K562 (cell line): Measurements from ENCODE around the gene PRDM10. TPM values are rescaled to one million over a fixed set of nuclear protein-coding genes. Genes with fewer than 3 reads are reported as not detected.

ENCODE experiments used
- ATAC-seq: fragments of 200-7000 bp; cut with Tn5 transposase; 3 replicates; pipeline ENCODE4 v1.9.1; 2020; ENCODE audit warnings: moderate library complexity
- BruUV-seq: library from RNA; stranded (reverse); fragments of 400-500 nt; replicated peaks from 2 replicates; lab custom pipeline; 2021; lab: Mats Ljungman, UMichigan
- CTCF ChIA-PET: fragments of 300-600 bp; formaldehyde crosslinking; extraction: SDS; loops from one replicate; lab custom pipeline; 2021; ENCODE audit warnings: low intra/inter-chr PET ratio; lab: Yijun Ruan, JAX
- POLR2A ChIA-PET: fragments of 300-600, 350-650 bp; sonication (Branson Sonifier 250); formaldehyde crosslinking; extraction: SDS; loops from one replicate; lab custom pipeline; 2021; ENCODE audit warnings: antibody characterized with exemption, inconsistent platforms; lab: Yijun Ruan, JAX
- DNase-seq, 4 experiments: peaks; one replicate each; pipeline versions ENCODE4 v3.0.0 to v3.0.0-alpha.2; 2011 to 2018; ENCODE audit warnings: low spot score in 3 of 4, mixed read lengths in 3 of 4; ENCODE audit errors: extremely low read depth in 1 of 4
- FAIRE-seq: peaks from 2 replicates; lab custom pipeline; 2011; peaks lifted over from hg19 to GRCh38; lab: Jason Lieb, UNC
- H2AFZ ChIP-seq: 2 replicates; pipeline ENCODE4 v1.6.0; 2011; ENCODE audit warnings: low read depth, low read length, control low read depth, inconsistent platforms
- H3K27ac ChIP-seq: fragments of 200-600 bp; 3 replicates; pipeline ENCODE4 v1.8.0; 2011; ENCODE audit warnings: low read depth, mild to moderate bottlenecking, control low read depth, inconsistent platforms, low read length, moderate library complexity, mixed read lengths; ENCODE audit errors: extremely low read depth
- H3K27me3 ChIP-seq, 2 experiments: fragments of 300-600 bp in 1 of 2; 2 replicates in 1 of 2; 3 replicates in 1 of 2; pipeline versions ENCODE4 v1.6.0 to v1.8.0; 2011; ENCODE audit warnings: inconsistent platforms in 2 of 2, low read length in 2 of 2, mild to moderate bottlenecking in 1 of 2, mixed read lengths in 1 of 2, moderate library complexity in 1 of 2; ENCODE audit not compliant: control insufficient read depth in 2 of 2, insufficient read depth in 2 of 2
- H3K36me3 ChIP-seq: fragments of 300-600 bp; 3 replicates; pipeline ENCODE4 v1.8.0; 2011; ENCODE audit warnings: mild to moderate bottlenecking, low read length, inconsistent platforms; ENCODE audit not compliant: control insufficient read depth, insufficient read depth
- H3K4me1 ChIP-seq, 2 experiments: fragments of 200-600 bp in 1 of 2; replicated peaks in 1 of 2; 2 replicates in 1 of 2; 3 replicates in 1 of 2; pipeline versions ENCODE4 v1.5.1 to v1.8.0; 2011; ENCODE audit warnings: inconsistent platforms in 2 of 2, low read length in 2 of 2, mild to moderate bottlenecking in 1 of 2, mixed read lengths in 1 of 2, moderate library complexity in 1 of 2; ENCODE audit not compliant: control insufficient read depth in 2 of 2, insufficient read depth in 2 of 2
- H3K4me2 ChIP-seq: 2 replicates; pipeline ENCODE4 v1.6.1; 2011; ENCODE audit warnings: low read length, control low read depth, inconsistent platforms, mixed read lengths; ENCODE audit not compliant: insufficient read depth
- H3K4me3 ChIP-seq: fragments of 200-600 bp; sonication (generic), shearing (Covaris generic); 2 replicates; pipeline ENCODE4 v1.5.1; 2016; ENCODE audit warnings: control low read depth, inconsistent platforms
- H3K79me2 ChIP-seq: fragments of 200-600 bp; 3 replicates; pipeline ENCODE4 v1.8.0; 2011; ENCODE audit warnings: low read length, inconsistent platforms; ENCODE audit not compliant: control insufficient read depth, insufficient read depth
- H3K9ac ChIP-seq, 2 experiments: 2 replicates each; pipeline versions ENCODE4 v1.6.0 to v1.6.1; 2011; ENCODE audit warnings: low read depth in 2 of 2, low read length in 2 of 2, control low read depth in 1 of 2, inconsistent platforms in 1 of 2, mild to moderate bottlenecking in 1 of 2, mixed read lengths in 1 of 2; ENCODE audit not compliant: insufficient read depth in 1 of 2
- H3K9me1 ChIP-seq: one replicate; pipeline ENCODE4 v1.6.0; 2011; ENCODE audit warnings: inconsistent platforms, mild to moderate bottlenecking, low read length, moderate library complexity; ENCODE audit not compliant: control insufficient read depth, insufficient read depth
- H3K9me3 ChIP-seq: replicated peaks from 2 replicates; pipeline ENCODE4 v1.5.1; 2011; ENCODE audit warnings: low read depth, low read length, inconsistent platforms; ENCODE audit not compliant: control insufficient read depth, insufficient read depth
- H4K20me1 ChIP-seq: replicated peaks from 2 replicates; pipeline ENCODE4 v1.6.1; 2011; ENCODE audit warnings: low read length, inconsistent platforms, mixed read lengths; ENCODE audit not compliant: control insufficient read depth, insufficient read depth
- CREB3 ChIP-seq: fragments of 450-650 bp; conservative IDR thresholded peaks from 2 replicates; pipeline ENCODE4 v1.6.1; 2016; ENCODE audit warnings: missing genetic modification characterization, low read depth, mild to moderate bottlenecking, missing compliant biosample characterization, moderate library complexity
- DPF2 ChIP-seq: fragments of 450-650 bp; IDR thresholded peaks from 2 replicates; pipeline ENCODE4 v1.6.1; 2016
- FIP1L1 ChIP-seq: fragments of 200-400 bp; formaldehyde crosslinking; IDR thresholded peaks from 2 replicates; pipeline ENCODE4 v1.6.1; 2018; ENCODE audit warnings: mild to moderate bottlenecking, low read depth, low read length; ENCODE audit not compliant: poor library complexity, severe bottlenecking
- GTF2E2 ChIP-seq: fragments of 200-800 bp; sonication (Bioruptor generic); IDR thresholded peaks from 2 replicates; pipeline ENCODE4 v1.6.1; 2016; ENCODE audit warnings: missing genetic modification characterization, missing compliant biosample characterization
- NCOA2 ChIP-seq, 2 experiments: fragments of 450-650 bp; IDR thresholded peaks; 2 replicates each; pipeline ENCODE4 v1.6.1; 2018; ENCODE audit warnings: mild to moderate bottlenecking in 2 of 2, moderate library complexity in 1 of 2; ENCODE audit not compliant: partially characterized antibody in 2 of 2
- NR2F6 ChIP-seq: fragments of 450-650 bp; formaldehyde crosslinking; IDR thresholded peaks from 2 replicates; pipeline ENCODE4 v1.4.0; 2020; ENCODE audit warnings: mild to moderate bottlenecking
- OTX1 ChIP-seq: fragments of 450-650 bp; formaldehyde crosslinking; IDR thresholded peaks from 2 replicates; pipeline ENCODE4 v1.4.0; 2022; ENCODE audit warnings: mild to moderate bottlenecking
- PCBP2 ChIP-seq: fragments of 200-400 bp; formaldehyde crosslinking; IDR thresholded peaks from 2 replicates; pipeline ENCODE4 v1.6.1; 2018; ENCODE audit warnings: low read length, low read depth, mild to moderate bottlenecking, moderate library complexity; ENCODE audit not compliant: poor library complexity, severe bottlenecking
- PREB ChIP-seq: sonication (generic); formaldehyde crosslinking; IDR thresholded peaks from 2 replicates; pipeline ENCODE4 v1.8.1; 2023; ENCODE audit warnings: mild to moderate bottlenecking, missing genetic modification reagents
- SLC30A9 ChIP-seq: fragments of 250-450 bp; sonication (Bioruptor Pico); IDR thresholded peaks from 2 replicates; pipeline ENCODE4 v1.8.0; 2022; ENCODE audit warnings: mild to moderate bottlenecking, moderate library complexity
- SRSF1 ChIP-seq: fragments of 200-400 bp; formaldehyde crosslinking; IDR thresholded peaks from 2 replicates; pipeline ENCODE4 v1.6.1; 2017; ENCODE audit warnings: mild to moderate bottlenecking, low read depth, low read length, moderate library complexity
- TBP ChIP-seq: optimal IDR thresholded peaks from 2 replicates; pipeline ENCODE3; 2011; ENCODE audit warnings: low read depth, low read length, improper control_type of control experiment
- ZNF134 ChIP-seq: fragments of 250-450 bp; sonication (Bioruptor Pico); conservative IDR thresholded peaks from 2 replicates; pipeline ENCODE4 v1.4.0; 2020
- WGBS: fragments of 100-300 bp; shearing (Covaris generic); methylation state at CpG from one replicate; pipeline ENCODE4 v1.1.6; 2016; ENCODE audit warnings: low coverage, mixed read lengths; ENCODE audit not compliant: insufficient coverage; ENCODE audit errors: missing lambda C conversion rate; 5-methylcytosine and 5-hydroxymethylcytosine counted together
- in situ Hi-C: fragments of 300-500 bp; cut with MboI; formaldehyde crosslinking; loops from 4 replicates; pipeline ENCODE4 v1.15.0; 2018; ENCODE audit warnings: inconsistent platforms, mixed read lengths
- intact Hi-C: fragments of 100-400 bp; cut with micrococcal nuclease; formaldehyde crosslinking; loops from 2 replicates; pipeline ENCODE4 v1.14.2; 2022
- polyA plus RNA-seq, 8 experiments: library from polyadenylated mRNA; depleted of rRNA in 4 of 8; stranded (reverse) in 5 of 8; unstranded in 3 of 8; fragments of >200 nt; fragmentation: Nextera tagmentation in 2 of 8; fragmentation: Illumina TruSeq in 1 of 8; extraction: Ambion mirVana in 2 of 8; extraction: Trizol in 1 of 8; gene quantifications; 2 replicates each; pipeline versions ENCODE4 v1.2.1 to v1.2.3, GENCODE V29; 2011 to 2014; ENCODE audit warnings: inconsistent platforms in 1 of 8, missing spikeins in 1 of 8
- total RNA-seq, 7 experiments: library from RNA; depleted of rRNA in 6 of 7; stranded (reverse); fragments of >200 nt in 6 of 7; fragmentation: Illumina TruSeq in 2 of 7; extraction: Trizol in 2 of 7; gene quantifications; 2 replicates each; pipeline versions ENCODE4 v1.2.1 to v1.2.3, GENCODE V29; 2011 to 2021; ENCODE audit warnings: low replicate concordance in 1 of 7

PRDM10 gene
- total and polyA plus RNA-seq, 9 of the 15 experiments (the other 6 are each of a cell fraction or from before 2014, with no cell fraction given), result 0.89 to 9.3 (median 4.5) TPM

GRCh38 chr11:130001461-130002351 lies 929 bp downstream of the PRDM10 start:
- ATAC-seq, result peak; percentile 45
- BruUV-seq, result no TSS peak
- in situ Hi-C loops (no loop called here), intact Hi-C loops (loop anchor here (1.0 to 2.0 kb wide), 3 partner anchors 51 to 79 kb away; partner anchors contain the start of gene APLP2)
- POLR2A ChIA-PET, result interaction anchor here (0.6 to 4.2 kb wide), 12 partner anchors 10 to 129 kb away, joined by 3 to 35 read pairs (median 4); partner anchors contain the start of gene APLP2
- H3K9me3 ChIP-seq, result no peaks in the 10 kb centered on the region
- peak overlapping the region; percentile 100 for H2AFZ ChIP-seq
- peaks cover 50% of the 10 kb centered on the region for H3K79me2 ChIP-seq
- peaks cover 23 to 26% of the 10 kb centered on the region in 2 experiments for H3K4me1 ChIP-seq
- no peaks in the 10 kb centered on the region for H4K20me1 ChIP-seq
- WGBS, result 2% methylated on average over 39 of the region's 90 CpGs
- no peaks in the 10 kb centered on the region for H3K9me1 ChIP-seq
- H3K4me3 ChIP-seq, result peak overlapping the region; percentile 75
- H3K27ac ChIP-seq, result peak overlapping the region; percentile 100
- H3K36me3 ChIP-seq, result no peaks in the 10 kb centered on the region
- no peaks in the 10 kb centered on the region for H3K27me3 ChIP-seq
- FAIRE-seq, result no peak
- H3K4me2 ChIP-seq, result peak overlapping the region; percentile 98
- peak overlapping the region; percentile 98 to 99 for H3K9ac ChIP-seq
- peak in 2 of 4 experiments; percentile 44 to 51 for DNase-seq
- CTCF ChIA-PET, result interaction anchor here (1.2 kb wide), 1 partner anchor 9 kb away, joined by 3 read pairs; no protein-coding TSS in a partner anchor
- TF ChIP-seq GTF2E2 (tag) (no peak), PREB (no peak), TBP (no peak), ZNF134 (CRISPR knock-in tag) (no peak), FIP1L1 (no peak), NCOA2 (IDR thresholded peaks at IDR 0.05; ENCODE audit: partially characterized antibody in 2 of 2) (no peak), SLC30A9 (CRISPR knock-in tag) (no peak), PCBP2 (no peak), SRSF1 (no peak), NR2F6 (CRISPR knock-in tag) (no peak), DPF2 (no peak), CREB3 (tag) (no peak), OTX1 (CRISPR knock-in tag) (no peak)
